HG02852 (cell line): ENCODE measurements around the gene GNAL.

Source experiments
- ATAC-seq: cut with Tn5 transposase; IDR thresholded peaks from one replicate; pipeline ENCODE4 v1.9.1; 2021; ENCODE audit warnings: mild to moderate bottlenecking, moderate library complexity; ENCODE audit not compliant: unreplicated experiment

The GNAL gene

GRCh38 chr18:11719621-11720020 lies 30.6 kb downstream of the GNAL start:
- ATAC-seq: no peak

- no peak for ATAC-seq
Observed at GRCh38 chr18:11721720-11722119, 32.7 kb downstream of the GNAL start.

- ATAC-seq: no peak
Observed at GRCh38 chr18:11724781-11725180, 35.7 kb downstream of the GNAL start.

- ATAC-seq: no peak
Observed at GRCh38 chr18:11726556-11726955, 37.5 kb downstream of the GNAL start.

- ATAC-seq: no peak
Observed at GRCh38 chr18:11728249-11728648, 39.2 kb downstream of the GNAL start.

GRCh38 chr18:11729556-11729955 lies 40.5 kb downstream of the GNAL start:
- ATAC-seq: no peak

GRCh38 chr18:11733031-11733430 lies 44.0 kb downstream of the GNAL start:
- ATAC-seq: no peak

- ATAC-seq: no peak
Observed at GRCh38 chr18:11736656-11737055, 47.6 kb downstream of the GNAL start.

- ATAC-seq: no peak
Observed at GRCh38 chr18:11739893-11740292, 50.8 kb downstream of the GNAL start.

- no peak for ATAC-seq
Observed at GRCh38 chr18:11740461-11740860, 51.4 kb downstream of the GNAL start.

- no peak for ATAC-seq
Observed at GRCh38 chr18:11741505-11742145, 52.6 kb downstream of the GNAL start.

GRCh38 chr18:11745521-11745920 lies 56.5 kb downstream of the GNAL start:
- no peak for ATAC-seq

- no peak for ATAC-seq
Observed at GRCh38 chr18:11747286-11747685, 58.2 kb downstream of the GNAL start.

- no peak for ATAC-seq
Observed at GRCh38 chr18:11747731-11748130, 58.7 kb downstream of the GNAL start.

- ATAC-seq: no peak
Observed at GRCh38 chr18:11749305-11749704, 60.2 kb downstream of the GNAL start.

- no peak for ATAC-seq
Observed at GRCh38 chr18:11750171-11750570, 61.1 kb downstream of the GNAL start.

- ATAC-seq: no peak
Observed at GRCh38 chr18:11750581-11751310, 61.7 kb downstream of the GNAL start.

GRCh38 chr18:11751341-11752115 lies 62.5 kb downstream of the GNAL start:
- ATAC-seq: no peak

- no peak for ATAC-seq
Observed at GRCh38 chr18:11752116-11752911, 63.2 kb downstream of the GNAL start.

- ATAC-seq: no peak
Observed at GRCh38 chr18:11754979-11755378, 65.9 kb downstream of the GNAL start.

GRCh38 chr18:11757084-11757590 lies 68.1 kb downstream of the GNAL start:
- no peak for ATAC-seq
